ENCODE data around the gene ZBTB3. TPM values are rescaled to one million over a fixed set of nuclear protein-coding genes. Genes with fewer than 3 reads are reported as not detected.
A peak's percentile ranks its signal among the peaks of the same experiment; 100 is the strongest.

The ZBTB3 gene
- total and polyA plus RNA-seq, 2 of the 13 experiments (the other 11 are each of a cell fraction or from before 2014, with no cell fraction given): 3.4 to 5.2 TPM

DNA sequence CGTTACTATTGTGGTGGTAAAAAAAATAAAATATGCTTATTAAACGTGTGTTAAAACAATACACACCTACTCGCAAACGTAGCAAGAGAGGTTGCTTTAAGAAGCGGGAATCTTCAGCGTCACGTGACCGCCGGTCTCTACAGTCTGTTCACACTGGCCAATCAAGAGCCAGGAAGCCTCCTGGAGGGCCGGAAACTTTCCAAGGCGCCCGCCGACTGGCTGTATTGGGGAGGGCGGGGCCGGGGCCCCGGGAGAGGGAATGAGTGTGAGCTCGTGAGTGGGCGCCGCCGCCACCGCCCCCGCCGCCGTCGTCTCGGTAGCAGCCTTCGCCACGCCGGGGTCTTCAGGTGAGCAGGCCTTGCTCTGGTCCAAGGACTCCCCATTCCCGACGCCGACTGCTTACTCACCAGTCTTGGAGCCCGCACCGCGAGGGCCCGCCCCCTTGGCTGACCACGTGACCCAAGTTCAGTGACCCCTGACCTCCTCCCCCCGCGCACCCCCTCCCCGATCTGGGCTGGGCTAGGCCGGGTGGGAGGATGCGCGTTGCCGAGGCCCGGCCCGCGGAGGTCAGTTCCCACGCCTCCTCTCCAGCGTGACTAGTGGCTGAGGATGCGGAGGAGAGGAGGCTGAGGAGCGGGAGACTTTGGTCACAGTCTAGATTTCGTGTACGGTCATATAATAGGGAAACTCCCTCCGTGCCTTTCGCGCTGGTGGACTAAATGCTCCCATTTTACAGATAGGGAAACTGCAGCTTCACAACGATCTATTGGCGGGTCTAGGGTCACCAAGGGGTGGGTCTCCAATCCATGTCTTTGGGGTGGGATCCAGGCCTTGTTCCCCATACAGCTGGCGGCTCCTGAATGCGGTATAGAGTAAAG lies 17.4 kb upstream of the ZBTB3 start, which contains the start of gene TAF6L (continued):
- TF ChIP-seq, protein P1, sequence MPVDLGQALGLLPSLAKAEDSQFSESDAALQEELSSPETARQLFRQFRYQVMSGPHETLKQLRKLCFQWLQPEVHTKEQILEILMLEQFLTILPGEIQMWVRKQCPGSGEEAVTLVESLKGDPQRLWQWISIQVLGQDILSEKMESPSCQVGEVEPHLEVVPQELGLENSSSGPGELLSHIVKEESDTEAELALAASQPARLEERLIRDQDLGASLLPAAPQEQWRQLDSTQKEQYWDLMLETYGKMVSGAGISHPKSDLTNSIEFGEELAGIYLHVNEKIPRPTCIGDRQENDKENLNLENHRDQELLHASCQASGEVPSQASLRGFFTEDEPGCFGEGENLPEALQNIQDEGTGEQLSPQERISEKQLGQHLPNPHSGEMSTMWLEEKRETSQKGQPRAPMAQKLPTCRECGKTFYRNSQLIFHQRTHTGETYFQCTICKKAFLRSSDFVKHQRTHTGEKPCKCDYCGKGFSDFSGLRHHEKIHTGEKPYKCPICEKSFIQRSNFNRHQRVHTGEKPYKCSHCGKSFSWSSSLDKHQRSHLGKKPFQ (CRISPR knock-in tag; IDR thresholded peaks at IDR 0.05; ENCODE audit: insufficient replicate concordance): no peak
- TF ChIP-seq ZNF253 (CRISPR knock-in tag; IDR thresholded peaks at IDR 0.05; ENCODE audit: borderline replicate concordance): no peak
- peak; percentile 68 for TF ChIP-seq CBX1 (IDR thresholded peaks at IDR 0.05; ENCODE audit: low read depth)
- TF ChIP-seq ZNF563 (CRISPR knock-in tag; IDR thresholded peaks at IDR 0.05): 0 out of 2 replicates have a peak, but pooled peaks have one; percentile 51
- 0 out of 2 replicates have a peak, but pooled peaks have one; percentile 9 for TF ChIP-seq ZKSCAN1 (IDR thresholded peaks at IDR 0.05; ENCODE audit: low read length)
- TF ChIP-seq JUN (CRISPR knock-in tag; IDR thresholded peaks at IDR 0.05): peak; percentile 21; the same call in 1 of the 2 replicates
- peak; percentile 79 for TF ChIP-seq ZNF331 (CRISPR knock-in tag; IDR thresholded peaks at IDR 0.05)
- TF ChIP-seq PITX1 (CRISPR knock-in tag; IDR thresholded peaks at IDR 0.05): peak; percentile 63; the same call in 1 of the 2 replicates
- TF ChIP-seq SRF (IDR thresholded peaks at IDR 0.05; ENCODE audit: low read depth, low read length): no peak
- TF ChIP-seq ATF7 (IDR thresholded peaks at IDR 0.05): no peak
- TF ChIP-seq ATF7 (CRISPR knock-in tag; IDR thresholded peaks at IDR 0.05): peak; percentile 54; the same call in 1 of the 2 replicates
- peak; percentile 93 for TF ChIP-seq PPARG (CRISPR knock-in tag; conservative IDR thresholded peaks at IDR 0.05)
- peak; percentile 12 for TF ChIP-seq ZNF781 (CRISPR knock-in tag; IDR thresholded peaks at IDR 0.05; ENCODE audit: borderline replicate concordance, not compliant biosample characterization)
- TF ChIP-seq ELF3 (CRISPR knock-in tag; IDR thresholded peaks at IDR 0.05): no peak
- peak; percentile 75; the same call in 1 of the 2 replicates for TF ChIP-seq ZNF768 (CRISPR knock-in tag; IDR thresholded peaks at IDR 0.05)
- peak; percentile 80 for TF ChIP-seq ZNF772 (CRISPR knock-in tag; IDR thresholded peaks at IDR 0.05)
- no peak for TF ChIP-seq ELF4 (CRISPR knock-in tag; IDR thresholded peaks at IDR 0.05; ENCODE audit: borderline replicate concordance)
- peak; percentile 83 for TF ChIP-seq NFYB (CRISPR knock-in tag; IDR thresholded peaks at IDR 0.05)
- peak; percentile 60 for TF ChIP-seq HNRNPK (IDR thresholded peaks at IDR 0.05; ENCODE audit: low read depth, low read length, poor library complexity, severe bottlenecking)
- TF ChIP-seq GABPB1 (CRISPR knock-in tag; IDR thresholded peaks at IDR 0.05): peak; percentile 85
- TF ChIP-seq, protein P2, sequence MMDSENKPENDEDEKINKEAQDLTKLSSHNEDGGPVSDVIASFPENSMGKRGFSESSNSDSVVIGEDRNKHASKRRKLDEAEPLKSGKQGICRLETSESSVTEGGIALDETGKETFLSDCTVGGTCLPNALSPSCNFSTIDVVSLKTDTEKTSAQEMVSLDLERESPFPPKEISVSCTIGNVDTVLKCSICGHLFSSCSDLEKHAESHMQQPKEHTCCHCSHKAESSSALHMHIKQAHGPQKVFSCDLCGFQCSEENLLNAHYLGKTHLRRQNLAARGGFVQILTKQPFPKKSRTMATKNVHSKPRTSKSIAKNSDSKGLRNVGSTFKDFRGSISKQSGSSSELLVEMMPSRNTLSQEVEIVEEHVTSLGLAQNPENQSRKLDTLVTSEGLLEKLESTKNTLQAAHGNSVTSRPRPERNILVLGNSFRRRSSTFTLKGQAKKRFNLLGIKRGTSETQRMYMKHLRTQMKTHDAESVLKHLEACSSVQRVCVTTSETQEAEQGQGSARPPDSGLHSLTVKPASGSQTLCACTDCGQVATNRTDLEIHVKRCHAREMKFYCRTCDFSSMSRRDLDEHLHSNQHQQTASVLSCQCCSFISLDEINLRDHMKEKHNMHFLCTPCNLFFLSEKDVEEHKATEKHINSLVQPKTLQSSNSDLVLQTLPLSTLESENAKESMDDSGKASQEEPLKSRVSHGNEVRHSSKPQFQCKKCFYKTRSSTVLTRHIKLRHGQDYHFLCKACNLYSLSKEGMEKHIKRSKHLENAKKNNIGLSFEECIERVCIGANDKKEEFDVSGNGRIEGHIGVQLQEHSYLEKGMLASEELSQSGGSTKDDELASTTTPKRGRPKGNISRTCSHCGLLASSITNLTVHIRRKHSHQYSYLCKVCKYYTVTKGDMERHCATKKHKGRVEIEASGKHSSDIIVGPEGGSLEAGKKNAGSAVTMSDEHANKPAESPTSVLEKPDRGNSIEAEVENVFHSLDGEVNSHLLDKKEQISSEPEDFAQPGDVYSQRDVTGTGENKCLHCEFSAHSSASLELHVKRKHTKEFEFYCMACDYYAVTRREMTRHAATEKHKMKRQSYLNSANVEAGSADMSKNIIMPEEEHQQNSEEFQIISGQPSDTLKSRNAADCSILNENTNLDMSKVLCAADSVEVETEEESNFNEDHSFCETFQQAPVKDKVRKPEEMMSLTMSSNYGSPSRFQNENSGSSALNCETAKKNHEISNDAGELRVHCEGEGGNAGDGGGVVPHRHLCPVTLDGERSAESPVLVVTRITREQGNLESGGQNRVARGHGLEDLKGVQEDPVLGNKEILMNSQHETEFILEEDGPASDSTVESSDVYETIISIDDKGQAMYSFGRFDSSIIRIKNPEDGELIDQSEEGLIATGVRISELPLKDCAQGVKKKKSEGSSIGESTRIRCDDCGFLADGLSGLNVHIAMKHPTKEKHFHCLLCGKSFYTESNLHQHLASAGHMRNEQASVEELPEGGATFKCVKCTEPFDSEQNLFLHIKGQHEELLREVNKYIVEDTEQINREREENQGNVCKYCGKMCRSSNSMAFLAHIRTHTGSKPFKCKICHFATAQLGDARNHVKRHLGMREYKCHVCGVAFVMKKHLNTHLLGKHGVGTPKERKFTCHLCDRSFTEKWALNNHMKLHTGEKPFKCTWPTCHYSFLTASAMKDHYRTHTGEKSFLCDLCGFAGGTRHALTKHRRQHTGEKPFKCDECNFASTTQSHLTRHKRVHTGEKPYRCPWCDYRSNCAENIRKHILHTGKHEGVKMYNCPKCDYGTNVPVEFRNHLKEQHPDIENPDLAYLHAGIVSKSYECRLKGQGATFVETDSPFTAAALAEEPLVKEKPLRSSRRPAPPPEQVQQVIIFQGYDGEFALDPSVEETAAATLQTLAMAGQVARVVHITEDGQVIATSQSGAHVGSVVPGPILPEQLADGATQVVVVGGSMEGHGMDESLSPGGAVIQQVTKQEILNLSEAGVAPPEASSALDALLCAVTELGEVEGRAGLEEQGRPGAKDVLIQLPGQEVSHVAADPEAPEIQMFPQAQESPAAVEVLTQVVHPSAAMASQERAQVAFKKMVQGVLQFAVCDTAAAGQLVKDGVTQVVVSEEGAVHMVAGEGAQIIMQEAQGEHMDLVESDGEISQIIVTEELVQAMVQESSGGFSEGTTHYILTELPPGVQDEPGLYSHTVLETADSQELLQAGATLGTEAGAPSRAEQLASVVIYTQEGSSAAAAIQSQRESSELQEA (CRISPR knock-in tag; IDR thresholded peaks at IDR 0.05; ENCODE audit: not compliant biosample characterization): no peak
